ENCODE measurements around the gene MFSD12. TPM values are rescaled to one million over a fixed set of nuclear protein-coding genes. Genes with fewer than 3 reads are reported as not detected.

The MFSD12 gene
- total and polyA plus RNA-seq, 2 of the 8 experiments (the other 6 are each of a cell fraction or from before 2014, with no cell fraction given): 59.6 to 71.3 TPM

- no peak for DNase-seq (ENCODE audit: low read depth in 1 of 2, low spot score in 2 of 2)
- no peak overlapping the region for H3K4me2 ChIP-seq (ENCODE audit: insufficient read depth in 1 of 2, low read depth in 2 of 2, low read length in 2 of 2)
- H2AFZ ChIP-seq (ENCODE audit: low read length): no peak overlapping the region
- 91% methylated on average over 23 of the region's 36 CpGs; no CpG with 5 or more reads in 1 of the 2 experiments for WGBS, 2 experiments (ENCODE audit: extremely low coverage in 1 of 2, insufficient coverage in 1 of 2, insufficient read length in 1 of 2, insufficient replicate concordance in 2 of 2, low coverage in 1 of 2, low lambda C conversion rate in 2 of 2, missing lambda C conversion rate in 1 of 2)
- no peak overlapping the region for H2BK20ac ChIP-seq (ENCODE audit: low read length)
- H2BK5ac ChIP-seq (ENCODE audit: low read depth, low read length): no peak overlapping the region
- FAIRE-seq: no peak
- H4K8ac ChIP-seq (ENCODE audit: extremely low read depth, insufficient read depth, low read length): no peak overlapping the region
- no peak overlapping the region for H2BK120ac ChIP-seq (replicated peaks; ENCODE audit: low read depth, low read length)
- no peaks in the 10 kb centered on the region for H3K79me2 ChIP-seq (ENCODE audit: control insufficient read depth in 1 of 2, insufficient read depth in 2 of 2, low read length in 2 of 2)
- CTCF ChIA-PET (ENCODE audit: partially characterized antibody): interaction anchor here (1.2 to 7.5 kb wide), 6 partner anchors 10 to 39 kb away, joined by 3 to 66 read pairs (median 40); partner anchors contain the start of gene MFSD12
- no peak overlapping the region for H2AK5ac ChIP-seq (ENCODE audit: low read depth, low read length)
- H3K23me2 ChIP-seq (ENCODE audit: low read depth, low read length): no peaks in the 10 kb centered on the region
- H3K18ac ChIP-seq (ENCODE audit: extremely low read depth, low read length): no peak overlapping the region
- H3K9me3 ChIP-seq (ENCODE audit: insufficient read depth in 2 of 2, low read depth in 1 of 2, low read length in 1 of 2): no peaks in the 10 kb centered on the region
- H3K14ac ChIP-seq (ENCODE audit: insufficient read length): no peak overlapping the region
- H4K91ac ChIP-seq (replicated peaks; ENCODE audit: insufficient read length, low read length): no peak overlapping the region
- no peak overlapping the region for H3K23ac ChIP-seq (ENCODE audit: insufficient read length)
- H4K20me1 ChIP-seq (replicated peaks in 1 of 2; ENCODE audit: control insufficient read depth in 1 of 2, insufficient read depth in 2 of 2, low read length in 2 of 2): peaks cover 8 to 27% of the 10 kb centered on the region in 2 experiments
- no peak overlapping the region for H3K56ac ChIP-seq (replicated peaks; ENCODE audit: insufficient read length, low read depth, low read length)
- 0 out of 2 replicates have a peak overlapping the region, but pooled peaks have one; percentile 27 for H2BK12ac ChIP-seq (ENCODE audit: low read depth, low read length)
- no peak overlapping the region for H4K5ac ChIP-seq (ENCODE audit: insufficient read length, low read depth, low read length)
- H3K79me1 ChIP-seq (ENCODE audit: low read depth, low read length): peaks cover 2% of the 10 kb centered on the region; the same call in 1 of the 2 replicates
- no peak overlapping the region for H2BK15ac ChIP-seq (ENCODE audit: low read length)
- no peaks in the 10 kb centered on the region for H3K27me3 ChIP-seq (replicated peaks in 1 of 4; ENCODE audit: control insufficient read depth in 3 of 4, extremely low read depth in 1 of 4, insufficient read depth in 3 of 4, low read length in 3 of 4)
- H3K9ac ChIP-seq (replicated peaks in 1 of 4; ENCODE audit: extremely low read depth in 1 of 4, low read depth in 3 of 4, low read length in 3 of 4): no peak overlapping the region
- no peak overlapping the region for H3K4me3 ChIP-seq (ENCODE audit: extremely low read depth in 1 of 4, insufficient read depth in 2 of 4, low read depth in 3 of 4, low read length in 4 of 4)
- POLR2A ChIA-PET (ENCODE audit: partially characterized antibody): interaction anchor here (1.0 to 2.3 kb wide), 4 partner anchors 9 to 731 kb away, joined by 3 to 12 read pairs (median 8); partner anchors contain the start of genes MFSD12 and SHD
- no peak overlapping the region for H3K27ac ChIP-seq (ENCODE audit: low read depth, low read length)
- H3K36me3 ChIP-seq (ENCODE audit: control insufficient read depth in 2 of 4, insufficient read depth in 4 of 4, low read length in 3 of 4): peaks cover 0 to 5% (median 1%) of the 10 kb centered on the region in 4 experiments; a peak in 2 of 8 replicates
- H3K4me1 ChIP-seq (replicated peaks in 1 of 4; ENCODE audit: control insufficient read depth in 3 of 4, insufficient read depth in 4 of 4, low read length in 3 of 4): no peaks in the 10 kb centered on the region
- no peak overlapping the region for H3K4ac ChIP-seq (replicated peaks; ENCODE audit: insufficient read length, low read depth, low read length)
- TF ChIP-seq RAD21 (IDR thresholded peaks at IDR 0.05 in 1 of 2, conservative IDR thresholded peaks at IDR 0.05 in 1 of 2; ENCODE audit: low read depth in 2 of 2, low read length in 2 of 2): no peak
- no peak for TF ChIP-seq TAF7 (optimal IDR thresholded peaks at IDR 0.05; ENCODE audit: borderline replicate concordance, low read depth, low read length)
- no peak for TF ChIP-seq CREB1 (IDR thresholded peaks at IDR 0.05)
- TF ChIP-seq TAF1 (IDR thresholded peaks at IDR 0.05; ENCODE audit: low read depth, low read length): no peak
- TF ChIP-seq RXRA (IDR thresholded peaks at IDR 0.05; ENCODE audit: insufficient read depth, low read depth, low read length): no peak
- TF ChIP-seq ATF3 (IDR thresholded peaks at IDR 0.05; ENCODE audit: insufficient read depth, low read depth, low read length): no peak
- TF ChIP-seq ZNF274 (IDR thresholded peaks at IDR 0.05; ENCODE audit: borderline replicate concordance, extremely low read depth, low read length): no peak
- no peak for TF ChIP-seq CHD1 (IDR thresholded peaks at IDR 0.05; ENCODE audit: low read depth, low read length)
- no peak for TF ChIP-seq BCL11A (IDR thresholded peaks at IDR 0.05; ENCODE audit: low read depth in 2 of 2, low read length in 2 of 2)
- TF ChIP-seq CTBP2 (IDR thresholded peaks at IDR 0.05; ENCODE audit: borderline replicate concordance, insufficient read depth, insufficient read length, low read length): no peak
- no peak for TF ChIP-seq HDAC6 (IDR thresholded peaks at IDR 0.05; ENCODE audit: low read depth, low read length)
Observed at GRCh38 chr19:3547767-3548282, 9.6 kb downstream of the MFSD12 start.

All from H1 (cell line).